GM12864 (cell line): ENCODE measurements around the gene MUC20.

ENCODE experiments used
- DNase-seq: peaks from one replicate; pipeline ENCODE4 v3.0.0-alpha.2; 2011; ENCODE audit warnings: low read depth
- H3K4me3 ChIP-seq: 2 replicates; pipeline ENCODE4 v1.5.1; 2011; ENCODE audit warnings: mild to moderate bottlenecking, low read depth, low read length, control low read depth
- CTCF ChIP-seq: IDR thresholded peaks from 2 replicates; pipeline ENCODE4 v1.5.1; 2011; ENCODE audit warnings: low read depth, mild to moderate bottlenecking, moderate library complexity, low read length, control low read depth, inconsistent platforms; ENCODE audit errors: missing control alignments

The MUC20 gene

GRCh38 chr3:195697582-195698324, 23.0 kb upstream of the MUC20 start:
- no peak for TF ChIP-seq CTCF
- DNase-seq: no peak
- H3K4me3 ChIP-seq: no peak overlapping the region

- DNase-seq: no peak
- H3K4me3 ChIP-seq: no peak overlapping the region
- TF ChIP-seq CTCF: no peak
These were observed 22.5 kb upstream of the MUC20 start for GRCh38 chr3:195698325-195698646.

- DNase-seq: no peak
- H3K4me3 ChIP-seq: no peak overlapping the region
- TF ChIP-seq CTCF: no peak
These were observed 22.0 kb upstream of the MUC20 start for GRCh38 chr3:195698647-195699387.

GRCh38 chr3:195699388-195699771, 21.4 kb upstream of the MUC20 start:
- TF ChIP-seq CTCF: no peak
- DNase-seq: no peak
- H3K4me3 ChIP-seq: no peak overlapping the region

GRCh38 chr3:195699860-195700259, 20.9 kb upstream of the MUC20 start:
- H3K4me3 ChIP-seq: no peak overlapping the region
- no peak for DNase-seq
- no peak for TF ChIP-seq CTCF

- H3K4me3 ChIP-seq: no peak overlapping the region
- no peak for TF ChIP-seq CTCF
- no peak for DNase-seq
These were observed 20.5 kb upstream of the MUC20 start for GRCh38 chr3:195700319-195700718.
